NCI-H510A (cell line): ENCODE data around the gene CASP4.
A peak's percentile ranks its signal among the peaks of the same experiment; 100 is the strongest.
"Not testable (repeated sequence)": the region's sequence is repeated elsewhere in the genome, so short reads cannot be mapped to it uniquely, and the experiment has no call there.

Source experiments
- DNase-seq: peaks from one replicate; lab custom pipeline; 2025; lab: John Stamatoyannopoulos, UW

Gene CASP4

DNA sequence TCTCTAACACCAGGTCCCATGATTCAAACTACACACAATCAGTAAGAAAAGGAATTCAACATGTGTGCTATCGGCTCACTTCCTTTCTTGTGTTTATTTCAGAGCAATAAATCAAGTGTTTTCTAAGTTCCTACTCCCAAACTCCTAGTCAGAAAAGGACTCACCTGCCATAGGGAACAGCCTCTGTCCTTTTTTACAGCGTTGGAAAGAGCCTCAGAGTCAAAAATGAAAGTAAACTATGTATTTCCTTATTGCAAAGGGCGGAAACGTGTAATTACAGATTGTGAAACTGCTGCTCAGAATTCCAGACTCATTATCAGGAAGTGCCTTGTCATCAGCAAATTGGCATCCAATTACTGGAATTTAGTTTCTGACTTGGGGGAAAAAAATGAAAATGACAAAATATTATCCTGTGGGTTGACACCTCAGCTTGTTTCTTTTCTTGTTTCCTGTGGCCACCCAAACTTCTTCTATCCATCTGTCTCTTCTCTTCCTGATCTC is at the start of gene CASP4:
Gene CASP4 (minus strand): TSS at position 220 of the 501 bp plus-strand sequence. CDS start 49 bp downstream, at position 171.
- DNase-seq: no peak

DNA sequence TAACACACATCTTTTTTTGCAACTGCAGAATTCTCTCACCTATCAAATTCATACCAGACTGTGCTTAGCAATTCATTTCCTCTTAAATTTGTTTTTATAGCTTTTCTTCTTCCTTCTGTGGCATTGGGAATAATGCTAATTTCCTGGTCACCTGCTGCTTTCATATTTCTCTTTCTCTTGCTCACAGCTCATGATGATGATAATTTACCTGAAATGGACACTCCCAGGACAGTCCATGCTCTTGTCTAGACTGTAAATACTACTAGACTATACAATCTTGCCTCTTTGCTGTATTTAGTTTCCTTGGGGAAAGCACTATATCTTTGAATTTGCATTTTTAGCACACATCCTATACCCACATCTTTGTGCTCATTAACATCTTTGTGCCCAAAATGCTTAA is 39.1 kb upstream of the CASP4 start:
- DNase-seq: no peak

DNA sequence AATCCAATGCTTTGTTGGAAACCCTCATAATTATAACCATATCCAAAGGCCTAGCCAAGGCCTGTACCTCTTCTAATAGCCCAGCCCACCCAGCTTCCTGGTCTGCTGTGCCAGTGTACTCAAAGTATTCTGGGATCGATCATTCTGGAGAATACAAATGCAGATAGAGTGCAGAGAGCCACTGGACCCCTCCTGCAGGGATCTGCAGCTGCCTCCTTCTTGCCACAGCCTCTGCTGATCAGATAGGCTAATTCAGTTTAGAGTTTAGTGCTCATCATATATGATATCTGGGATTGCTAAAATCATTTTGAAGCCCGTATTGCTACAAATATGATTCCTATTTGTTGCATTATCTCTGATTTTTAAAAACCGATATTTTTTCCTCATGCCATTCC is 37.1 kb upstream of the CASP4 start:
- no peak for DNase-seq

DNA sequence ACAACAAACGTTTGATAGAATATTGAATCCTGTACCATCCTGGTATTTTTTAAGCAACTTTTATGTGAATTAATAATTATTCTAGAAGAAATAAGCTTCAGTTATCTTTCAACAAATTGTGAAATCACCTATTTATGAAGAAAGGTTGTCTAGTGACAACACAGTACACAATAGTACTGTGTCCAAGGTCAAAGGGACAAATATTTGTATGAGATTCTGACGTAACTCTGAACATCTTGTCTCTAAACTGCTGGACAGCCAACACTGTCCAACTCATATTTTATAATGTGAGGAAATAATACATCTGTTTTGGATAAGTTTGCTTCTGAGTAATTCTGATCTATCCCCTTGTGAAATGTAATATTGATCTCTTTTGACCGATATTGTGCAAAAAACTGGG is 35.6 kb upstream of the CASP4 start:
- no peak for DNase-seq

DNA sequence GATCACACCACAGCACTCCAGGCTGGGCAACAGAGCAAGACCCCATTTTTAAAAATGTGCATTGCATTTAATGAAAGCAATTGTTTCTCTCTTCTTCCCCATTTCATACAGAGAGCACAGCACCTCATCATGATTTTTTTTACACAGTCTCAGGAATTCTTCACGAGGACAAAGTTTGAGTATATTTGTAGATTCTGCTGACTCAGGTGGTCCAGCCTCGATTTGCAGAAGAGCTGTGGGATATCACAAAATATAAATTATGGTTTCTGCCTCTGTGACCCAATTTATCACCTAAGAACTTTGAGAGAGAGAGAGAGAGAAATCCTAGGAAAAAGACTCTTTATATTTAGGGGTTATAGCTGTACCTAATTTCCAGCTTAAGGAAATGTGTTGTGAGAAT is 34.8 kb upstream of the CASP4 start:
- no peak for DNase-seq

DNA sequence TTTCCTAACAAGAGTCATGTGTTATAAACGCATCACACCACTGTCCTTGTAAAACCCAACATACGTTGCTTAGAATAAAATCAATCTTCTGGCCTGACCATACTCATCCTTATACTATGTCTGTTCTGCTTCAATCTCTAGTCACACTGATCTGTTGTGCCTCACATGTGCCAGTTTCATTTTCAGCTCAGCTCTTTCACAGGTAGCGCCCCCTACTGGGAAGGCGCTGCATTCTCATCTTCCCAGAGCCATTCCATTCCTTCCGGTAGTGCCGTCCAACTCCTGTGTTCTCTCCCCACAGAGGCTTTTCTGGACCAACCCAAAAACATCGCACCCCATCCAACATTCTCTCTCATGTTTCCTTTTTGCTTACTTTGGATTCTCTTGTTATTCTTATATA is 32.4 kb upstream of the CASP4 start:
- no peak for DNase-seq

DNA sequence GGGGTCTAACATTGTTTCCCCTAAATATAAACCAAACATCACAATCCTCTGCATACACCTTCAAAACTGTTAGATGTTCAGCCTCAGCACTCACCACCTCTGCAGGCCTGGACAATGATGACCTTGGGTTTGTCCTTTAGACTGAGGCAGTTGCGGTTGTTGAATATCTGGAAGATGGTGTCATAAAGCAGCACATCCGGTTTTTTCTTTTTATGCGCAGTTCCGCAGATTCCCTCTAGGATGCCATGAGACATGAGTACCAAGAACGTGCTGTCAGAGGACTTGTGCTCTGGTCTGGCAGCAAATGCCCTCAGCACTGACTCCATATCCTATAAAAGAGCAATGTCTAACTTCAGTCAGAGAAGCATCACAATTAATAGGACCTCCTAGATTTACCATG is 31.8 kb upstream of the CASP4 start:
- no peak for DNase-seq

DNA sequence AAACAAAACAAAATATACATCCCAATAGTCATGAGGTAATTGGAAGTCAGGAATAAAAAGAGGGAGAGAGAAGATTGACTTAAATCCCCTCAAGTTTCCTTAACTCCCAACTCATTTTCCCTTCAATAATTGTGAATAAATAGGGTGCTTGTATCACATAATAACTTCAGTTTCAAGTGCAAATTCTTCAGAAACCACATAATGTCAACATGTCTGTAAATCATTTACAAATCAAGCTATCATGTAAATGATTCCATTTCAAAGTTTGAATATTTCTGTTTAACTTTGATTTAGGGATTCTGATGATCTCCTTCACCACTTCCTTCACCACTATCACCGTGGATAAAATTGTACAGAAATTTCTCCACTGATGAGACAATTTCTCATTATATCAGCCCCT is 31.3 kb upstream of the CASP4 start:
- no peak for DNase-seq

DNA sequence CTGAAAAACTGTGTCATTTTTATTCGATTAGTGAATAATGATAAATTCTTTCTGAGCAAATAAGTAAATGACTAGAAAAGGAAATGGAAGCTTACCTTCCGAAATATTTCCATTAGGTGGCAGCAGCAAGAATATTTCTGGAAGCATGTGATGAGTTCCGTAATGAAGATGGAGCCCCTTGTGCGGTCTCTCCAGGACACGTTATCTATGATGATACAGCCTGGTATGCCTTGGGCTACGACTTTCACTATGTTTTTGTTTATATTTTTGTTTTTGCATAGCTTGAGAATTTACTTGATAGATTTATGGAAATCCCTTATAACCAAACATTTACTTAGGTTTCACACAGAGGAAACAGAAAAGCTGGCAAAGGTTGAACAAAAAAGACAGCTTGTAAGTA is 28.9 kb upstream of the CASP4 start:
- DNase-seq: no peak

DNA sequence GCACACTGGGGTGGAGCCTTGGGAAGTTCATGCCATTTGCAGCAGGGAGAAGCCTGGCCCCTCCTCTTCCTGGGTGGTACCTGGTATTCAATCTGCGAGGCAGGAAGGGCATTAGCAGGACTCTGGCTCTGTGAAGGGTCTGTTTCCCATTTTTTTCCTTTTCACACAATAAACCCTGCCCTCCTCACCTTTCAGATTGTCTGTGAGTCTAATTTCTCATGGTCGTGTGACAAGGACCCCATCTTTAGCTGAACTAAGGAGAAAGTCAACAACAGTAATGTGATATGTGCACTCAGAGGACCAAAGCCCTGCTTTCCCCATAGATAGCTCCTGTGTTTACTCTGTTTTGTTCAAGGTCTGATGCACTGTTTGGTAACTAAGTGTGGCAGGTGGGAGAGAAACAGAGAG is 26.6 kb upstream of the CASP4 start:
- DNase-seq: peak; percentile 73

DNA sequence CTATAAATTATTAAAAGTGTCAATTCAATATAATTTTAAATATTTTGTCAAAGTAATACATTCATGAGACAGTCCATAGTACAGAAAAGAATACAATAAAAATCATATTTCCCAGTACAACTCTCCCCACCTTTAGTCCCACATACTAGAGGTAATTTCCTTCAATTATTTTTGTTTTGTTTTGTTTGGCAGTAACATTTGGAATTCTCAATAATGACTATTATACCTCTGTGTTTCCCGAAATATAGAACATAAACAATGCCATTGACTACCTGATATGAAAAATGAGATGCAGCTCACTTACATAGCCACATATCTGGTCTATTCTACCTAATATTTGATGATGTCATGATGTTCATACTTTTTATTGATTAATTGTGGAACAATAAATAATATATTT is 24.4 kb upstream of the CASP4 start:
- no peak for DNase-seq

DNA sequence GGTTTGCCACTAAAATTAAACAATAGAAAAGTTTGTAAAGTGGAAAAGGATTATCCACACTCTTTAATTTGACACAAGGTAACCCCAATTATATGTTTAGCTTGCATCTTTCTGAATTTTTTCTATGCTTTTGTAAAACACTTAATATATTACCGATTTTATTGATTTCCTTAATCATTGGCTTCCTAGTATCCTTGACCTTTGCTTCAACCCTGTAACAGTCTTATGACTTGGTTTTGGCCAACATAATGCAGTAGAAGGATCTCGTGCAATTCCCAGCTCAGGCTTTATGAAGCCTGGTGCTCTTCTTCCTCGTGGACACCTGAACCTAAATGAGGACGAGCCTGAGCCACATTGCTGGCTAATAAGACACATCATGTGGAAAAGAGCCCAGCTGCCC is 23.6 kb upstream of the CASP4 start:
- no peak for DNase-seq

DNA sequence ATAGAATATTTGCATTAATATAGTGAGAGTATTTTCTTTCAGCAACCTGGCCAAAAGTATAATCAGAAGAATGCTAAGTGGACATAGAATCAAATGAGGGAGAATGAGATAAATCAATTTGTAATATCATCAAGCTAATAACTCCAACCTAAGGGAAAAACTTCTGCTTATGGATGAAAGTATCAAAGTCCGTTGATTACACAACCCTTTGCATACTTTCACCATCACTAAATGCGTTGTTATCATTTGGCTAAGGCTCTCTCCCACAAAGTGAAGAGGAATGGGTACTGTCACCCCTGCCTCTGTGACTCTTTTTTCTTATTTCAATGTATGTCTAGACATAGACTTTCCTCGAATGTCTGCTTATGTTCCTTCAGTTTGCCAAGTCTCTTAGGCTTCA is 16.4 kb upstream of the CASP4 start:
- DNase-seq: no peak

DNA sequence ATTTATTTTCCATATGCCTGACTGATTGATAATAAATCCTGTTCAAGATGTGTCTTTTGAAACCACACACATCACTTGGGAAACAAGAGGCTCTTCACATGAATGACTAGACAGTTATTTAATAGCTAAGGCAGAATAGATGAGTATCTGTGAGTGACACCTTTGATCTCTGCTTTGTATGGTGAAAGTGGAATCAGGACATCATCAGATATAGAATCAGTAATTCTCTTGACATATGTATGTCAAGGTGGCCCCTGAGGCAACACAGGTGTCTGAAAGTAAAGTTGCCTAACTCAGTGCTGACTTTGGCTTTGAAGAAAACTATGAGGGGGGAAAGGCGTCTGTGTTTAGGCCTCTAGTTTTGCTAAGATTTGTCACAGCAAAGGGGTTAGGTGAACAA is 11.5 kb upstream of the CASP4 start:
- peak; percentile 31 for DNase-seq

DNA sequence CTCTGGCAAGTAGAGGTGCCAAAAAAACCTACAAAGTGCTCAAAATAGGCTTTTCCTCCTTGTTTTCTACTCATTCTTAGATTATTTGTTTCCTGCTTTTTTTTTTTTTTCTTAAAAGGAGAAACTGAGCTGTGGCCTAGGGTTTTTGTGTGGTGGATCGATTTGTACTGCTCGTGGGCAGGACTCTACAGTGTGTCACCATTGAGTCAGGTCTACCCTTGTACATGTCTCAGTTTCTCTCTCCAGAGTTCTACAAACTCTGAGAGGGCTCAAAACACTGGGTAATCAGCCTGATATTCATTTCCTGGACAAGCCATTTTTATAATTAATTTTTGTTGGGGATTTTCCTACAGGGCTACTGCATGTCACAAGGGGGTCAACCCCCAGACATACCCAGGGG is 5.2 kb upstream of the CASP4 start:
- DNase-seq: no peak

DNA sequence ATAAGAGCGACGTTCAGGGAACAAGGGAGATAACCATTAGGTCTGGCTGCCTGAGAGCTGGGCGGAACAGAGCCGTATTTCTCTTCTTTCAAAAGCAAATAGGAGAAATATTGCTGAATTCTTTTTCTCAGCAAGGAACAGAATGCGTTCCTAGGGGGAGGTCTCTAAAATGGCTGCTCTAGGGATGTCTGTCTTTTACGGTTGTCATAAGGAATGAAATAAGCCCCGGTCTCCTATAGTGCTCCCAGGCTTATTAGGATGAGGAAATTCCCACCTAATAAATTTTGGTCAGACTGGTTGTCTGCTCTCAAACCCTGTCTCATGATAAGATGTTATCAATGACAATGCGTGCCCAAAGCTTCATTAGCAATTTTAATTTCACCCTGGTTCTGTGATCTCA is 4.5 kb upstream of the CASP4 start:
- not testable (repeated sequence) for DNase-seq

DNA sequence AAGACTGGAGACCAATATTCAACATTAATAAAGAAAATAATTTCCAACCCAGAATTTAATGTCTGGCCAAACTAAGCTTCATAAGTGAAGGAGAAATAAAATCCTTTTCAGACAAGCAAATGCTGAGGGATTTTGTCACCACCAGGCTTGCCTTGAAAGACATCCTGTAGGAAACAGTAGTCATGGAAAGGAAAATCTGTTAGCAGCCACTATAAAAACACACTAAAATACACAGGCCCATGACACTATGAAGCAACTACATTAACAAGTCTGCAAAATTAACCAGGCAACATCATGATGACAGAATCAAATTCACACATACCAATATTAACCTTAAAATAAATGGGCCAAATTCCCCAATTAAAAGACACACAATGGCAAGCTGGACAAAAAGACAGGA is 2.4 kb upstream of the CASP4 start:
- no peak for DNase-seq

DNA sequence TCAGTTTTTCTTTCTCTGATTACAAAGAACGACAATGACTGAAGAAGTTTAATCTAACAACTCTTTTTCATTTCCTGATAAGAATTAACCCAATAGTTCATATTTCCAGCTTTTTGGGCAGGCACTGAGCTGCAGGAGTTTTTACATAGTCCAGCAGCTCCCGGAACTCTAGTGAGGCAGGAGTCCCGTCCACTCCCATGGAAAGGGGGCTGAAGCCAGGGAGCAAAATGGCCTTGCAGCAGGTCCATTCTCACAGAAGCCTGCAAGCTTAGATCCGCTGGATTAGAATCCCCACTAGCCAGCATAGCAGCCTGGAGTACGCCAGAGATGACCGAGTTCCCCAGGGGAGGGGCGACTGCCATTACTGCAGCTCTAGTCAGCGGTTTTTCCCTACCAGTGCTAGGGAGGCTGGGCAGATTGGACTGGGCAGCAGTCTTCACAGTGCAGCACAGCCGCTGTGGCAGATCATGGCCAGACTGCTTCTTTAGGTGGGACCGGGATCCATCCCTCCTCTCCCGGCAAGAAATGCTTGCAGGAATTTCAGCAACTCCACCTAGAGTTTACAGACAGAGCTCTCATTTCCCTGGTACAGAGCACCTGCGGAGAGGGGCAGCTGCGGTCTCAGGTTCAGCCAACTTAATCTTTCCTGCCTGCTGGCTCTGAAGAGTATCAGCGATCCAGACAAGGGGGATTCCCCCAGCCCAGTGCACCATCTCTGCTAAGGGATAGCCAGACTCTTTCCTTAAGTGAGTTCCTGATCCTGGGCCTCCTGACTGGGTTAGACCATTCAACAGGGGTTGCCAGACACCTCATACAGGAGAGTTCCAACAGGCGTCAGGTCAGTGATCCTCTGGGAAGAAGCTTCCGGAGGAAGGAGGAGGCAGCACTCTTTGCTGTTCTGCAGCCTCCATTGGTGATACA is 742 bp upstream of the CASP4 start:
- DNase-seq: no peak

DNA sequence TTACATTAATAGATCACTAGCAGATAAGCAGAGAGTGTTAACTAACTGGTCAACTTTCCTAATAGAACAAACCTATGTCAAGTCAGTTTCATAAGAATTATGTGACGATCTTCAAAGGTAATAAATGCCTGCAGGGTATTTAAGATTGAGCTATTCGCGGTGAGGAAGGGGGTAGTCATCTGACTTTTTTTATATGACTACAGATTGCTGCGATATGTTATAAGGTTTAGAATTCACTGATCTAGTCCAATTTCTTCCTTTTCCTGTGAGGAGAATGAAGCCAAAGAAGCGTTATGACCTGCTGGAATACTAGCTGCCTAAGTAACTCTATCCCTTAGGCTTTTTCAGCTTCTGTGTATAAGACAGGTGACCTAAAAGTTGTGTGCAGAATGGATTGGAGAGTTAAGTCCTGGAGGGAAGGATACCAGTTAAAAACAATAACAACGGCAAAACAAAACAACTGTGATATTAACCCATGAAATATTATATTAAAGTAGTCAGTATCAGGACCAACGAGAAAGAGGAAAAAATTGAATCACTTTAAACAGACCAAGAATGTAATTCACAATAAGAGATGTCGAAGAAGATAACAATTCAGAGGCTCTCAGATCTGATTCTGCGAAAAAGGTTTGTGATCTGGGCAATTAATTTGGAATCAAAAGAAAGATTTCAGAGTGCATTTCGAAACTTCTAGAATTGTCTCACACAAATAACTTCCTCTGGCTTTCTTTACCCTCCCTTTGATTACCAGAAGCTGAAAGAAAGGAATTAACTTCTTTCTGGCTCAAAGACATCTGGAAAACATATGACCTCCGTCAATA is 630 bp downstream of the CASP4 start:
- no peak for DNase-seq

DNA sequence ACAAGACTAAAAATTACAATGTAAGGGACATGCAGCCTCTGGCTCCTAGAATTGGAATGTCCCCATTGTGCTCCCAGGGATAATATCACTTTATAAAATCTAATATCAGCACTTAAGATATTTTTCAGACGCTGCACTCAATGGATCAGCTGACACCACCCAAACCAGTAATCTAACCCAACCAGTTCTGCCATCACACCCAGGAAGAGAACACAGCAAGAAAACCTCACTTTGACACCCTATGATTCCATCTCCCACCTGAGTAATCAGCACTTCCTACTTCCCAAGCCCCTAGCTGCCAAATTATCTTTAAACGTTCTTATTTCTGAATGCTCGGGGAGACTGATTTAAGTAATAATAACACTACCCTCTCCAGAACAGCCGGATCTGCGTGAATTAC is 2.6 kb downstream of the CASP4 start:
- no peak for DNase-seq

DNA sequence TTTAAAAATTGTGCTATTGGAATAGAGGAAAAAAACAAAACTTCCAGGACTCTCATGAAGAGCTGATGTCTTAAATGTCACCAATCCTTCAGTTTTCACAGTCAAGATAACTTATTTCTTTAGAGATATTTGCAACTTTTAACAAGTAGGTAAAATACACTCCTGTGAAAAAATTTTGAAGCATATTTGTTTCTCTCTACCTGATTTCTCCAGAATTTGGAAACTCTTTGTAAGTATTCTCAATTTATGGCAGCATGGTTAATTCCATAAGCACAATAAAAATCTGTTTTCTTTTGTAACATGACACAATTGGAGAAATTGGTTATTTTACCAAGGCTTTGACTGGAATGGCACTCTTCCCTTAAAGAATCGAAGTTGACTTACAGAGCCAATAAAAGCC is 4.1 kb downstream of the CASP4 start:
- DNase-seq: no peak

DNA sequence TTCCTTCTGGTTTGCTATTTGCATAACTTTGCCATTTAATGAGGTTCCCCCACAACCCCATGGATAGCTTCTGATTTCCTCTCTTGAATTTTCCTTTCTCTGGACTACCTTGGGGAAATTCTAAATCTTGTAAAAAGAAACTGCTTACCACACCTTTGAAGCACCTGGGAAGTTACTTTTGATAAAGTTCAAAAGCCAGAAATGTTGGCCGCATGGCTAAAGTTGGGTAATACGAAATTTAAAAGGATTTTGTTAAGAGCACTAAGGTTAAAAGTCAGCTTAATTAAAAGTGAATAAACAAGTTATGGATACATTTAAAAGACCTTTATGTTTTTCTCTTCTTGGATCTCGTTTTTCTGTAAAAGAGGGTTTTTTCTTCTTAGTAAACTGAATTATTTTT is 5.5 kb downstream of the CASP4 start:
- no peak for DNase-seq

DNA sequence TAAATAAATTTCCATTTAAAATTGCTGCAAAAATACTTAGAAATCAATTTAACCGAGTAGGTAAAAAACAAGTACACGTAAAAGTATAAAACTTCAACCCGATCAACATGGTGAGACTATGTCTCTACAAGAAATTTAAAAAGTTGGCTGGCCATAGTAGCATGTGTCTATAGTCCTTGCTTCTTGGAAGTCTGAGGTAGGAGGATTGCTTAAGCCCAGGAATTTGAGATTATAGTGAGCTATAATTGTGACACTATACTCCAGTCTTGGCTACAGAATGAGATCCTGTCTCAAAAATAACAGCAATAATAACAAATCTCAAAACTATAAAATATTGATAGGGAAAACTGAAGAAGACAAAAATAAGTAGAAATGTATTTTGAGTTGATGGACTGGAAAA is 11.1 kb downstream of the CASP4 start:
- DNase-seq: no peak
